H9 (cell line): ENCODE results near the gene PRSS27. TPM values are rescaled to one million over a fixed set of nuclear protein-coding genes. Genes with fewer than 3 reads are reported as not detected.

Experiments used
- DNase-seq: peaks from one replicate; pipeline ENCODE4 v3.0.0-alpha.2; 2017
- H2AFZ ChIP-seq: one replicate; pipeline ENCODE4 v1.6.1; 2013; ENCODE audit warnings: mild to moderate bottlenecking, low read length, control low read depth, moderate library complexity
- H2AK5ac ChIP-seq: 2 replicates; pipeline ENCODE4 v1.6.1; 2013; ENCODE audit warnings: low read length, control low read depth, mixed read lengths; ENCODE audit not compliant: insufficient read length
- H2BK120ac ChIP-seq: one replicate; pipeline ENCODE4 v1.6.1; 2013; ENCODE audit warnings: low read depth, mild to moderate bottlenecking, low read length, control low read depth, inconsistent platforms; ENCODE audit not compliant: poor library complexity, severe bottlenecking
- H2BK12ac ChIP-seq: 2 replicates; pipeline ENCODE4 v1.6.1; 2013; ENCODE audit warnings: low read length, control low read depth, mixed read lengths, low read depth; ENCODE audit not compliant: insufficient read length
- H2BK15ac ChIP-seq: 2 replicates; pipeline ENCODE4 v1.6.1; 2013; ENCODE audit warnings: low read depth, low read length, control low read depth
- H2BK20ac ChIP-seq: one replicate; pipeline ENCODE4 v1.6.1; 2013; ENCODE audit warnings: low read depth, mild to moderate bottlenecking, low read length, control low read depth, inconsistent platforms; ENCODE audit not compliant: poor library complexity, severe bottlenecking
- H2BK5ac ChIP-seq: 2 replicates; pipeline ENCODE4 v1.6.1; 2013; ENCODE audit warnings: low read length, control low read depth, mixed read lengths; ENCODE audit not compliant: insufficient read length
- H3K14ac ChIP-seq: 2 replicates; pipeline ENCODE4 v1.6.1; 2013; ENCODE audit warnings: low read length, control low read depth; ENCODE audit not compliant: insufficient read depth
- H3K18ac ChIP-seq: 2 replicates; pipeline ENCODE4 v1.6.1; 2013; ENCODE audit warnings: low read depth, mild to moderate bottlenecking, mixed read lengths, low read length, control low read depth; ENCODE audit not compliant: insufficient read length
- H3K23ac ChIP-seq: 2 replicates; pipeline ENCODE4 v1.6.1; 2013; ENCODE audit warnings: low read length, control low read depth, mixed read lengths, low read depth; ENCODE audit not compliant: insufficient read length
- H3K23me2 ChIP-seq: 2 replicates; pipeline ENCODE4 v1.6.1; 2013; ENCODE audit warnings: low read depth, mild to moderate bottlenecking, mixed read lengths, low read length, control low read depth; ENCODE audit not compliant: insufficient read length, poor library complexity, severe bottlenecking
- H3K27ac ChIP-seq: 2 replicates; pipeline ENCODE4 v1.5.1; 2013; ENCODE audit warnings: low read length, control low read depth, mixed read lengths, low read depth; ENCODE audit not compliant: insufficient read length
- H3K27me3 ChIP-seq: 2 replicates; pipeline ENCODE4 v1.6.1; 2013; ENCODE audit warnings: low read length, control low read depth, inconsistent platforms; ENCODE audit not compliant: insufficient read depth
- H3K4ac ChIP-seq: 2 replicates; pipeline ENCODE4 v1.6.1; 2013; ENCODE audit warnings: low read depth, mild to moderate bottlenecking, control low read depth, inconsistent platforms, low read length, moderate library complexity
- H3K4me1 ChIP-seq: 2 replicates; pipeline ENCODE4 v1.6.1; 2013; ENCODE audit warnings: low read length, control low read depth, inconsistent platforms; ENCODE audit not compliant: insufficient read depth
- H3K4me2 ChIP-seq: 2 replicates; pipeline ENCODE4 v1.6.1; 2013; ENCODE audit warnings: low read length, control low read depth, mixed read lengths; ENCODE audit not compliant: insufficient read length, insufficient read depth
- H3K56ac ChIP-seq: 2 replicates; pipeline ENCODE4 v1.6.1; 2013; ENCODE audit warnings: low read depth, mild to moderate bottlenecking, mixed read lengths, low read length, control low read depth; ENCODE audit not compliant: insufficient read length
- H3K79me1 ChIP-seq: 2 replicates; pipeline ENCODE4 v1.6.1; 2013; ENCODE audit warnings: low read depth, mild to moderate bottlenecking, moderate library complexity, low read length, control low read depth, inconsistent platforms; ENCODE audit not compliant: insufficient read depth, poor library complexity, severe bottlenecking
- H3K79me2 ChIP-seq: 2 replicates; pipeline ENCODE4 v1.6.1; 2013; ENCODE audit warnings: low read length, control low read depth, inconsistent platforms; ENCODE audit not compliant: insufficient read depth
- H3K9ac ChIP-seq: 2 replicates; pipeline ENCODE4 v1.6.1; 2013; ENCODE audit warnings: low read length, control low read depth, mixed read lengths; ENCODE audit not compliant: insufficient read length; ENCODE audit errors: extremely low read depth
- H3K9me3 ChIP-seq: one replicate; pipeline ENCODE4 v1.6.1; 2013; ENCODE audit warnings: low read depth, low read length, inconsistent platforms; ENCODE audit not compliant: control insufficient read depth
- H3T11ph ChIP-seq: one replicate; pipeline ENCODE4 v1.6.1; 2013; ENCODE audit warnings: mild to moderate bottlenecking, low read length, control low read depth, inconsistent platforms
- H4K20me1 ChIP-seq: one replicate; pipeline ENCODE4 v1.6.1; 2013; ENCODE audit not compliant: control insufficient read depth, insufficient read length, insufficient read depth
- H4K5ac ChIP-seq: 2 replicates; pipeline ENCODE4 v1.6.1; 2013; ENCODE audit warnings: low read depth, mild to moderate bottlenecking, mixed read lengths, low read length, control low read depth; ENCODE audit not compliant: insufficient read length
- H4K8ac ChIP-seq: replicated peaks from 2 replicates; pipeline ENCODE4 v1.6.1; 2013; ENCODE audit warnings: low read length, control low read depth, mixed read lengths, low read depth; ENCODE audit not compliant: insufficient read length
- H4K91ac ChIP-seq: 2 replicates; pipeline ENCODE4 v1.6.1; 2013; ENCODE audit warnings: low read depth, mild to moderate bottlenecking, moderate library complexity, mixed read lengths, low read length, control low read depth; ENCODE audit not compliant: insufficient read length
- H3K27ac Mint-ChIP-seq, 3 experiments: 2 replicates in 2 of 3; 3 replicates in 1 of 3; pipeline ENCODE4 v1.8.0; 2020 to 2021; ENCODE audit warnings: mixed read lengths in 3 of 3, mild to moderate bottlenecking in 1 of 3, moderate library complexity in 1 of 3
- H3K27me3 Mint-ChIP-seq: 2 replicates; pipeline ENCODE4 v1.8.0; 2021; ENCODE audit warnings: low read depth, mild to moderate bottlenecking, moderate library complexity, mixed read lengths
- H3K36me3 Mint-ChIP-seq, 3 experiments: 2 replicates in 2 of 3; 3 replicates in 1 of 3; pipeline ENCODE4 v1.8.0; 2020 to 2021; ENCODE audit warnings: low read depth in 3 of 3, mixed read lengths in 3 of 3; ENCODE audit not compliant: insufficient read depth in 1 of 3
- H3K4me1 Mint-ChIP-seq, 2 experiments: 2 replicates each; pipeline ENCODE4 v1.8.0; 2020; ENCODE audit warnings: mixed read lengths in 2 of 2
- H3K4me3 Mint-ChIP-seq, 2 experiments: 2 replicates in 1 of 2; 3 replicates in 1 of 2; pipeline ENCODE4 v1.8.0; 2020 to 2021; ENCODE audit warnings: mild to moderate bottlenecking in 2 of 2, mixed read lengths in 2 of 2, moderate library complexity in 1 of 2
- H3K9me3 Mint-ChIP-seq, 2 experiments: 2 replicates in 1 of 2; 3 replicates in 1 of 2; pipeline ENCODE4 v1.8.0; 2020; ENCODE audit warnings: mild to moderate bottlenecking in 2 of 2, mixed read lengths in 2 of 2, moderate library complexity in 1 of 2
- CTCF ChIP-seq: fragments of 200-600 bp; sonication (generic); conservative IDR thresholded peaks from 3 replicates; pipeline ENCODE4 v1.8.0; 2021; ENCODE audit warnings: antibody characterized with exemption, mild to moderate bottlenecking
- WGBS: extraction: QIAGEN DNeasy Blood & Tissue Kit; methylation state at CpG from one replicate; pipeline ENCODE4 v1.1.7; 2013; ENCODE audit warnings: missing lambda C conversion rate, low lambda C conversion rate, mixed read lengths; ENCODE audit not compliant: insufficient read length; ENCODE audit errors: extremely low coverage; 5-methylcytosine and 5-hydroxymethylcytosine counted together
- total RNA-seq: library from RNA; stranded (reverse); gene quantifications from 2 replicates; pipeline ENCODE4 v1.2.1, GENCODE V29; 2021

The PRSS27 gene
- total RNA-seq, 1 experiment from 2014 or later: 5.0 TPM

GRCh38 chr16:2706085-2706484, 13.9 kb downstream of the PRSS27 start:
- no peaks in the 10 kb centered on the region for H3K27me3 Mint-ChIP-seq

More at GRCh38 chr16:2706085-2706484, 13.9 kb downstream of the PRSS27 start:
- H3K18ac ChIP-seq: no peak overlapping the region
- no peak overlapping the region for H2BK5ac ChIP-seq
- no peak for TF ChIP-seq CTCF
- H3K4me1 Mint-ChIP-seq: no peaks in the 10 kb centered on the region
- no peak overlapping the region for H4K5ac ChIP-seq
- H3K23me2 ChIP-seq: no peaks in the 10 kb centered on the region
- H3K79me1 ChIP-seq: no peaks in the 10 kb centered on the region
- no peak overlapping the region for H2BK15ac ChIP-seq
- peaks cover 0 to 23% (median 16%) of the 10 kb centered on the region in 3 experiments; a peak in 5 of 7 replicates for H3K36me3 Mint-ChIP-seq
- H2AFZ ChIP-seq: no peak overlapping the region
- H3K9me3 Mint-ChIP-seq: no peaks in the 10 kb centered on the region
- no peak overlapping the region for H3K4me3 Mint-ChIP-seq
- no peaks in the 10 kb centered on the region for H4K20me1 ChIP-seq
- no peaks in the 10 kb centered on the region for H3K4me1 ChIP-seq
- H4K91ac ChIP-seq: no peak overlapping the region
- no peaks in the 10 kb centered on the region for H3K9me3 ChIP-seq
- no peak overlapping the region for H3K56ac ChIP-seq
- H3T11ph ChIP-seq: no peak overlapping the region
- no peak overlapping the region for H3K4me2 ChIP-seq
- no peak overlapping the region for H3K14ac ChIP-seq
- H4K8ac ChIP-seq: no peak overlapping the region
- no peak overlapping the region for H3K4ac ChIP-seq
- WGBS: no CpG with 5 or more reads among the region's 17 CpGs
- H3K27ac Mint-ChIP-seq: no peak overlapping the region
- no peak overlapping the region for H3K9ac ChIP-seq
- H3K23ac ChIP-seq: no peak overlapping the region
- H3K27me3 ChIP-seq: no peaks in the 10 kb centered on the region
- no peak overlapping the region for H2BK120ac ChIP-seq
- no peak overlapping the region for H2BK20ac ChIP-seq
- no peak overlapping the region for H2AK5ac ChIP-seq
- H3K79me2 ChIP-seq: no peaks in the 10 kb centered on the region
- no peak overlapping the region for H2BK12ac ChIP-seq
- H3K27ac ChIP-seq: no peak overlapping the region
- no peak for DNase-seq
